Testis (tissue), 2 donors: ENCODE data around the gene KIF20B.

Experiments
- POLR2A ChIP-seq: fragments of 450-650 bp; IDR thresholded peaks from one replicate; pipeline ENCODE4 v1.6.1; 2017; ENCODE audit warnings: antibody characterized with exemption, mild to moderate bottlenecking, moderate library complexity
- TF ChIP-seq, protein P1 (sequence below), 3 experiments: fragments of 450-650 bp in 2 of 3; fragments of 200-600 bp in 1 of 3; sonication (generic) in 1 of 3; IDR thresholded peaks; one replicate each; pipeline ENCODE4 v1.5.1; 2016 to 2019; ENCODE audit warnings: antibody characterized with exemption in 3 of 3, mild to moderate bottlenecking in 2 of 3, moderate library complexity in 1 of 3

DNA sequence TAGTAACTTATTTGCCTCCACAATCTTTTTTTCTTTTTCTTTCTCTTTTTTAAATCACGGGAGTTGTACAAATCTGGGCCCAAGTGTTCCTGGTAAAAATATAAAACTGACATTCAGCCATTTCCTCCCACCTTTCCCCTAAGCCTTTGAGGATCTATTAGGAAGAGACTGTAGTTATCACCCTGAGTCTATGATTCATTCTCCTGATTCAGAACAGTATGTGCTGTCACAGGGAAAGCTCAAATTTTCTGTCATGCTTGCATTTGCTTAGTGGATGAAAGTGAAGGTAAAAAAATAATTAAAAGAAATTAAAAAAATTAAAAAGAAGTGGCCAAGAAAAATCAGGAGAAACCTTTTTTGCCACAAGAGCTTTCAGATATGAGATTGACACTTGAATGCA is 71.7 kb downstream of the KIF20B start:
- TF ChIP-seq, protein P1, sequence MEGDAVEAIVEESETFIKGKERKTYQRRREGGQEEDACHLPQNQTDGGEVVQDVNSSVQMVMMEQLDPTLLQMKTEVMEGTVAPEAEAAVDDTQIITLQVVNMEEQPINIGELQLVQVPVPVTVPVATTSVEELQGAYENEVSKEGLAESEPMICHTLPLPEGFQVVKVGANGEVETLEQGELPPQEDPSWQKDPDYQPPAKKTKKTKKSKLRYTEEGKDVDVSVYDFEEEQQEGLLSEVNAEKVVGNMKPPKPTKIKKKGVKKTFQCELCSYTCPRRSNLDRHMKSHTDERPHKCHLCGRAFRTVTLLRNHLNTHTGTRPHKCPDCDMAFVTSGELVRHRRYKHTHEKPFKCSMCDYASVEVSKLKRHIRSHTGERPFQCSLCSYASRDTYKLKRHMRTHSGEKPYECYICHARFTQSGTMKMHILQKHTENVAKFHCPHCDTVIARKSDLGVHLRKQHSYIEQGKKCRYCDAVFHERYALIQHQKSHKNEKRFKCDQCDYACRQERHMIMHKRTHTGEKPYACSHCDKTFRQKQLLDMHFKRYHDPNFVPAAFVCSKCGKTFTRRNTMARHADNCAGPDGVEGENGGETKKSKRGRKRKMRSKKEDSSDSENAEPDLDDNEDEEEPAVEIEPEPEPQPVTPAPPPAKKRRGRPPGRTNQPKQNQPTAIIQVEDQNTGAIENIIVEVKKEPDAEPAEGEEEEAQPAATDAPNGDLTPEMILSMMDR (IDR thresholded peaks at IDR 0.05), result no peak
- TF ChIP-seq POLR2A, result no peak
